Measurements from ENCODE around the gene CCDC50. TPM values are rescaled to one million over a fixed set of nuclear protein-coding genes. Genes with fewer than 3 reads are reported as not detected.

CCDC50 gene
- total RNA-seq, 1 donor from 2014 or later, result 104 TPM

- DNase-seq (ENCODE audit: low spot score), result no peak
Measured at GRCh38 chr3:191378142-191378812, 49.1 kb downstream of the CCDC50 start.

GRCh38 chr3:191379446-191379845 lies 50.3 kb downstream of the CCDC50 start:
- DNase-seq (ENCODE audit: low spot score), result no peak

- DNase-seq (ENCODE audit: low spot score), result no peak
Measured at GRCh38 chr3:191380001-191380400, 50.8 kb downstream of the CCDC50 start.

GRCh38 chr3:191381303-191381702 lies 52.1 kb downstream of the CCDC50 start:
- no peak for DNase-seq (ENCODE audit: low spot score)

GRCh38 chr3:191382661-191383060 lies 53.5 kb downstream of the CCDC50 start:
- DNase-seq (ENCODE audit: low spot score), result no peak

GRCh38 chr3:191383124-191383523 lies 53.9 kb downstream of the CCDC50 start:
- DNase-seq (ENCODE audit: low spot score), result no peak

- no peak for DNase-seq (ENCODE audit: low spot score)
Measured at GRCh38 chr3:191385101-191385500, 55.9 kb downstream of the CCDC50 start.

- DNase-seq (ENCODE audit: low spot score), result no peak
Measured at GRCh38 chr3:191387441-191388077, 58.4 kb downstream of the CCDC50 start.

- DNase-seq (ENCODE audit: low spot score), result no peak
Measured at GRCh38 chr3:191388823-191389222, 59.6 kb downstream of the CCDC50 start.

GRCh38 chr3:191390580-191390979 lies 61.4 kb downstream of the CCDC50 start:
- no peak for DNase-seq (ENCODE audit: low spot score)

- no peak for DNase-seq (ENCODE audit: low spot score)
Measured at GRCh38 chr3:191391861-191392808, 62.9 kb downstream of the CCDC50 start.

GRCh38 chr3:191393146-191393545 lies 64.0 kb downstream of the CCDC50 start:
- no peak for DNase-seq (ENCODE audit: low spot score)

GRCh38 chr3:191397771-191398170 lies 68.6 kb downstream of the CCDC50 start:
- no peak for DNase-seq (ENCODE audit: low spot score)

GRCh38 chr3:191398607-191399006 lies 69.4 kb downstream of the CCDC50 start:
- no peak for DNase-seq (ENCODE audit: low spot score)

GRCh38 chr3:191399918-191400317 lies 70.7 kb downstream of the CCDC50 start:
- no peak for DNase-seq (ENCODE audit: low spot score)

GRCh38 chr3:191401775-191402357 lies 72.7 kb downstream of the CCDC50 start:
- DNase-seq (ENCODE audit: low spot score), result no peak

GRCh38 chr3:191409791-191410359 lies 80.7 kb downstream of the CCDC50 start:
- DNase-seq (ENCODE audit: low spot score), result no peak

GRCh38 chr3:191412759-191413158 lies 83.6 kb downstream of the CCDC50 start:
- DNase-seq (ENCODE audit: low spot score), result no peak

- no peak for DNase-seq (ENCODE audit: low spot score)
Measured at GRCh38 chr3:191414286-191414685, 85.1 kb downstream of the CCDC50 start.

GRCh38 chr3:191414732-191415131 lies 85.5 kb downstream of the CCDC50 start:
- no peak for DNase-seq (ENCODE audit: low spot score)

- DNase-seq (ENCODE audit: low spot score), result no peak
Measured at GRCh38 chr3:191415566-191415965, 86.4 kb downstream of the CCDC50 start.

GRCh38 chr3:191417457-191417729 lies 88.2 kb downstream of the CCDC50 start:
- DNase-seq (ENCODE audit: low spot score), result no peak
